IMR-90 (cell line): Measurements from ENCODE around the gene LRRC10B.

ENCODE experiments used
- CHD1 ChIP-seq: IDR thresholded peaks from 2 replicates; pipeline ENCODE4 v1.6.1; 2012; ENCODE audit warnings: low read depth, low read length, improper control_type of control experiment
- CTCF ChIP-seq: conservative IDR thresholded peaks from 2 replicates; pipeline ENCODE4 v1.5.1; 2012; ENCODE audit warnings: mild to moderate bottlenecking, low read depth, low read length, improper control_type of control experiment
- FOS ChIP-seq: fragments of 150-350 bp; IDR thresholded peaks from 2 replicates; pipeline ENCODE4 v1.6.1; 2016; ENCODE audit warnings: low read depth, low read length
- MAFK ChIP-seq: IDR thresholded peaks from 2 replicates; pipeline ENCODE4 v1.6.1; 2012; ENCODE audit warnings: low read depth, low read length, improper control_type of control experiment
- POLR2A ChIP-seq: IDR thresholded peaks from 2 replicates; pipeline ENCODE4 v1.6.1; 2012; ENCODE audit warnings: mild to moderate bottlenecking, low read depth, low read length
- RAD21 ChIP-seq: IDR thresholded peaks from 2 replicates; pipeline ENCODE4 v1.6.1; 2012; ENCODE audit warnings: low read length, improper control_type of control experiment
- RFX5 ChIP-seq: IDR thresholded peaks from 2 replicates; pipeline ENCODE4 v1.8.0; 2012; ENCODE audit warnings: low read depth, mild to moderate bottlenecking, low read length, moderate library complexity
- USF2 ChIP-seq: fragments of 150-350 bp; IDR thresholded peaks from 2 replicates; pipeline ENCODE4 v1.6.1; 2017; ENCODE audit warnings: mild to moderate bottlenecking, antibody characterized with exemption, low read length, low read depth

GRCh38 chr11:61524446-61524845, 15.9 kb downstream of the LRRC10B start:
- TF ChIP-seq CTCF (no peak), RAD21 (no peak), POLR2A (no peak), CHD1 (no peak), RFX5 (no peak), FOS (no peak), MAFK (no peak), USF2 (no peak)
